ENCODE data around the gene TP53BP2.

- TF ChIP-seq CTCF (conservative IDR thresholded peaks at IDR 0.05; ENCODE audit: low read depth, low read length) = no peak
- TF ChIP-seq EZH2phosphoT487 (IDR thresholded peaks at IDR 0.05; ENCODE audit: borderline replicate concordance, low read length) = no peak
- no peak for TF ChIP-seq EZH2 (IDR thresholded peaks at IDR 0.05; ENCODE audit: low read length, unreplicated experiment)
Observed at GRCh38 chr1:223873044-223873443, 27.3 kb upstream of the TP53BP2 start.

All from PC-3 (cell line).